Left lung (tissue), 10 donors: Measurements from ENCODE around the gene PAK5. TPM values are rescaled to one million over a fixed set of nuclear protein-coding genes. Genes with fewer than 3 reads are reported as not detected.

Experiments used
- ATAC-seq: fragments of 200-7000 bp; cut with Tn5 transposase; one replicate; pipeline ENCODE4 v1.9.1; 2020; ENCODE audit warnings: moderate library complexity
- DNase-seq, 4 donors: peaks; one replicate each; pipeline ENCODE4 v3.0.0-alpha.2; 2013 to 2020
- H3K27ac ChIP-seq, 2 donors: fragments of 200-600 bp; sonication (generic) in 1 of 2; one replicate each; pipeline versions ENCODE4 v1.5.0 to v1.8.0; 2020 to 2021
- H3K27me3 ChIP-seq, 2 donors: fragments of 200-600 bp; sonication (generic) in 1 of 2; one replicate each; pipeline versions ENCODE4 v1.5.0 to v1.8.0; 2020 to 2021
- H3K36me3 ChIP-seq, 2 donors: fragments of 200-600 bp; sonication (generic) in 1 of 2; one replicate each; pipeline versions ENCODE4 v1.5.0 to v1.8.0; 2020 to 2021
- H3K4me1 ChIP-seq, 2 donors: fragments of 200-600 bp; one replicate each; pipeline ENCODE4 v1.8.0; 2021
- H3K4me3 ChIP-seq, 2 donors: fragments of 200-600 bp; sonication (generic) in 1 of 2; one replicate each; pipeline versions ENCODE4 v1.5.0 to v1.8.0; 2020 to 2021; ENCODE audit warnings: mild to moderate bottlenecking in 1 of 2
- H3K9me3 ChIP-seq, 2 donors: fragments of 200-600 bp; sonication (generic) in 1 of 2; one replicate each; pipeline versions ENCODE4 v1.5.0 to v1.8.0; 2020 to 2021
- CTCF ChIP-seq, 2 donors: fragments of 200-600 bp; sonication (generic) in 1 of 2; IDR thresholded peaks; one replicate each; pipeline versions ENCODE4 v1.5.0 to v1.8.0; 2021; ENCODE audit warnings: antibody characterized with exemption in 2 of 2
- intact Hi-C, 2 donors: fragments of 100-400 bp; cut with DNase I; formaldehyde crosslinking; loops; one replicate each; pipeline versions ENCODE4 v1.11.2 to v1.14.2; 2022
- polyA plus RNA-seq, 6 donors: library from polyadenylated mRNA; unstranded; fragments of 120-200 nt; gene quantifications; one replicate each; pipeline ENCODE4 v1.2.1, GENCODE V29; 2013; ENCODE audit not compliant: insufficient read length in 6 of 6
- total RNA-seq, 2 donors: library from RNA; stranded (reverse); fragmentation: NEBNext Ultra II Directional; extraction: Animal tissue kit (Norgen Biotek cat#: 25700); gene quantifications; one replicate each; pipeline ENCODE4 v1.2.1, GENCODE V29; 2021
- donor health status: DM: no; HTN: yes; CAD: no.
- donor health status: DM: no; HTN: no; CAD: no.

Gene PAK5
- total and polyA plus RNA-seq, 8 donors, result 0.15 to 0.46 (median 0.38) TPM; not detected in 1

GRCh38 chr20:9769954-9770353 lies 68.9 kb downstream of the PAK5 start:
- peaks cover 0 to 8% of the 10 kb centered on the region in 2 donors for H3K9me3 ChIP-seq
- H3K27ac ChIP-seq, result no peak overlapping the region
- intact Hi-C loops, result no loop called here
- no peaks in the 10 kb centered on the region for H3K36me3 ChIP-seq
- no peaks in the 10 kb centered on the region for H3K27me3 ChIP-seq
- H3K4me3 ChIP-seq, result no peak overlapping the region
- ATAC-seq (no peak), DNase-seq (no peak)
- H3K4me1 ChIP-seq, result no peaks in the 10 kb centered on the region
- TF ChIP-seq CTCF (IDR thresholded peaks at IDR 0.05), result no peak

GRCh38 chr20:9761476-9761875 lies 77.4 kb downstream of the PAK5 start:
- H3K27ac ChIP-seq, result no peak overlapping the region
- no peak for DNase-seq
- no peak overlapping the region for H3K4me3 ChIP-seq
- intact Hi-C loops, result no loop called here
- H3K9me3 ChIP-seq, result peaks cover 0 to 21% of the 10 kb centered on the region in 2 donors
- no peak for TF ChIP-seq CTCF (IDR thresholded peaks at IDR 0.05)
- H3K27me3 ChIP-seq, result no peaks in the 10 kb centered on the region
- H3K4me1 ChIP-seq, result no peaks in the 10 kb centered on the region
- ATAC-seq, result no peak
- H3K36me3 ChIP-seq, result no peaks in the 10 kb centered on the region

- Histone ChIP-seq H3K4me3 (no peak overlapping the region), H3K27ac (no peak overlapping the region), H3K9me3 (peaks cover 0 to 21% of the 10 kb centered on the region in 2 donors), H3K4me1 (no peaks in the 10 kb centered on the region), H3K27me3 (no peaks in the 10 kb centered on the region), H3K36me3 (no peaks in the 10 kb centered on the region)
- no peak for ATAC-seq
- intact Hi-C loops, result no loop called here
- no peak for DNase-seq
- no peak for TF ChIP-seq CTCF (IDR thresholded peaks at IDR 0.05)
Observed at GRCh38 chr20:9759392-9759791, 79.5 kb downstream of the PAK5 start.

- TF ChIP-seq CTCF (IDR thresholded peaks at IDR 0.05), result no peak
- Histone ChIP-seq H3K27me3 (no peaks in the 10 kb centered on the region), H3K4me3 (no peak overlapping the region), H3K36me3 (no peaks in the 10 kb centered on the region), H3K9me3 (peaks cover 0 to 21% of the 10 kb centered on the region in 2 donors), H3K4me1 (no peaks in the 10 kb centered on the region), H3K27ac (no peak overlapping the region)
- intact Hi-C loops, result no loop called here
- DNase-seq (no peak), ATAC-seq (no peak)
Observed at GRCh38 chr20:9758752-9759151, 80.1 kb downstream of the PAK5 start.

- Histone ChIP-seq H3K4me3 (no peak overlapping the region), H3K4me1 (no peaks in the 10 kb centered on the region), H3K27ac (no peak overlapping the region), H3K27me3 (no peaks in the 10 kb centered on the region), H3K36me3 (no peaks in the 10 kb centered on the region), H3K9me3 (peaks cover 0 to 10% of the 10 kb centered on the region in 2 donors)
- no peak for TF ChIP-seq CTCF (IDR thresholded peaks at IDR 0.05)
- intact Hi-C loops, result no loop called here
- no peak for DNase-seq
- ATAC-seq, result no peak
Observed at GRCh38 chr20:9756660-9757059, 82.2 kb downstream of the PAK5 start.
